Adrenal gland (tissue), 12 donors: Measurements from ENCODE around the gene SCARB1. TPM values are rescaled to one million over a fixed set of nuclear protein-coding genes. Genes with fewer than 3 reads are reported as not detected.
A peak's percentile ranks its signal among the peaks of the same experiment; 100 is the strongest.

ENCODE experiments used
- DNase-seq, 7 donors: peaks; one replicate each; pipeline ENCODE4 v3.0.0-alpha.2; 2019 to 2020
- H3K27ac ChIP-seq, 5 donors: fragments of 200-600 bp; sonication (generic) in 4 of 5; 1 replicate in 3 of 5; 2 replicates in 2 of 5; pipeline versions ENCODE4 v1.5.1 to v1.8.0; 2016 to 2020; ENCODE audit warnings: mild to moderate bottlenecking in 1 of 5
- H3K27me3 ChIP-seq: fragments of 200-600 bp; 2 replicates; pipeline ENCODE4 v1.8.0; 2021
- H3K36me3 ChIP-seq, 2 donors: fragments of 200-600 bp; replicated peaks in 1 of 2; 1 replicate in 1 of 2; 2 replicates in 1 of 2; pipeline versions ENCODE4 v1.5.1 to v1.8.0; 2018 to 2022
- H3K4me1 ChIP-seq, 2 donors: fragments of 200-600 bp; replicated peaks in 1 of 2; 1 replicate in 1 of 2; 2 replicates in 1 of 2; pipeline versions ENCODE4 v1.5.1 to v1.8.0; 2018 to 2021
- H3K4me3 ChIP-seq, 4 donors: fragments of 200-600 bp; sonication (generic) in 3 of 4; one replicate each; pipeline ENCODE4 v1.5.1; 2016 to 2018
- H3K9me3 ChIP-seq, 3 donors: fragments of 200-600 bp; sonication (generic) in 1 of 3; replicated peaks in 1 of 3; 1 replicate in 2 of 3; 2 replicates in 1 of 3; pipeline versions ENCODE4 v1.5.1 to v1.8.0; 2016 to 2021
- POLR2A ChIP-seq, 2 donors: fragments of 450-650 bp; IDR thresholded peaks; one replicate each; pipeline ENCODE4 v1.6.1; 2017; ENCODE audit warnings: antibody characterized with exemption in 2 of 2, mild to moderate bottlenecking in 2 of 2, moderate library complexity in 1 of 2
- WGBS, 4 donors: extraction: QIAGEN DNeasy Blood & Tissue Kit in 2 of 4; methylation state at CpG; one replicate each; pipeline versions ENCODE4 v1.1.5 to v1.1.7; 2013 to 2017; 5-methylcytosine and 5-hydroxymethylcytosine counted together
- intact Hi-C, 2 donors: fragments of 100-400 bp; cut with DNase I; formaldehyde crosslinking; loops; one replicate each; pipeline versions ENCODE4 v1.14.1 to v1.15.0; 2022 to 2023
- polyA plus RNA-seq, 3 donors: library from polyadenylated mRNA; stranded (reverse); fragments of 200-250 nt in 2 of 3; fragments of 350-450 nt in 1 of 3; fragmentation: Illumina TruSeq in 1 of 3; extraction: RNeasy Lipid Tissue Mini Kit (QIAGEN cat#74804) in 1 of 3; gene quantifications; one replicate each; pipeline ENCODE4 v1.2.3, GENCODE V29; 2013 to 2014
- total RNA-seq, 9 donors: library from RNA; depleted of rRNA in 4 of 9; stranded (reverse); fragments of >200 nt in 4 of 9; fragments of 120-200 nt in 1 of 9; fragmentation: NEBNext Ultra II Directional in 1 of 9; extraction: Animal tissue kit (Norgen Biotek cat#: 25700) in 1 of 9; gene quantifications; one replicate each; pipeline versions ENCODE4 v1.1.0 to v1.2.4, GENCODE V29; 2013 to 2023
- TF ChIP-seq, protein P1 (sequence below), 6 experiments: fragments of 450-650 bp in 4 of 6; fragments of 200-600 bp in 2 of 6; sonication (generic) in 1 of 6; IDR thresholded peaks; 1 replicate in 5 of 6; 2 replicates in 1 of 6; pipeline versions ENCODE4 v1.5.1 to v1.8.0; 2016 to 2021; ENCODE audit warnings: antibody characterized with exemption in 6 of 6, mild to moderate bottlenecking in 2 of 6, moderate library complexity in 1 of 6
- donor health status: healthy with polysubstance abuse.
- donor health status: Bipolar disorder and iron deficiency.
- donor health status: DM: yes; HTN: yes; CAD: no.
- donor health status: DM: no; HTN: no; CAD: no.
- donor health status: DM: no; HTN: no; CAD: no.
- donor health status: DM: yes; HTN: yes; CAD: no.

Gene SCARB1
- total and polyA plus RNA-seq, 12 donors: 213 to 8,580 (median 1,325) TPM

DNA sequence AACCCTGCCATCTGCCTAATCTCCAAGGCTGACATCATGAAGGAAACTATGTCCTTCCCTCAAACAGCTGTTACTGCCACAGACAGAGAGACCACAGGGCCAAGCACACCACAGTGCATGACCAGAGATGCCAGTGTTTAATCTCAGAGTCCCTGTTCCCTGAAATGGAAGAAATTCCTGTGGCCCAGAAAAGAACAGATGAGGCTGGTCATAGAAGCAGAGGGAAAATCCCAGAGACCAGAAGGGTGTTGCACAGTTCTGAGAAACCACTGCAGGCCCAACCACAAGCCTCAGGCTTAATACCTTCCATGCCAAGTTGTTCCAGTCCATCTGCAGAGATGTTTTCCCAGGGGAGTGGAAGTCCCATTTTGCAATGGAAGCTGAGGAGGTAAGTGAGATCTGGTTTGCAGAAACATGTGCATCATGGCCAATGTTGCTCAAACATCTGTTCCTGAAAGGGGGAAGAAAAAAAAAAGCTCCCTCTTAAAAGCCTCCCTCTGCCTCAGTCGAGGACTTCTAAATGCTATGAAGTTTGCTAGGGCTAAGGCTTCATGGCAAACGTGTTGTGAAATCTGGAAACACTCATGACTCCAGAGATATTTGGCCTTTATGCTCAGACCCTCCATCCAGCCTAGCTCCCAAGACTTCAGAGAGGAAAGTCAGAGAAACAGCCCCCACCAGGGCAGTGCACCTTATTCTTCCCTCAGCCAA lies 98.6 kb downstream of the SCARB1 start:
- TF ChIP-seq POLR2A (IDR thresholded peaks at IDR 0.05): no peak
- TF ChIP-seq, protein P1, sequence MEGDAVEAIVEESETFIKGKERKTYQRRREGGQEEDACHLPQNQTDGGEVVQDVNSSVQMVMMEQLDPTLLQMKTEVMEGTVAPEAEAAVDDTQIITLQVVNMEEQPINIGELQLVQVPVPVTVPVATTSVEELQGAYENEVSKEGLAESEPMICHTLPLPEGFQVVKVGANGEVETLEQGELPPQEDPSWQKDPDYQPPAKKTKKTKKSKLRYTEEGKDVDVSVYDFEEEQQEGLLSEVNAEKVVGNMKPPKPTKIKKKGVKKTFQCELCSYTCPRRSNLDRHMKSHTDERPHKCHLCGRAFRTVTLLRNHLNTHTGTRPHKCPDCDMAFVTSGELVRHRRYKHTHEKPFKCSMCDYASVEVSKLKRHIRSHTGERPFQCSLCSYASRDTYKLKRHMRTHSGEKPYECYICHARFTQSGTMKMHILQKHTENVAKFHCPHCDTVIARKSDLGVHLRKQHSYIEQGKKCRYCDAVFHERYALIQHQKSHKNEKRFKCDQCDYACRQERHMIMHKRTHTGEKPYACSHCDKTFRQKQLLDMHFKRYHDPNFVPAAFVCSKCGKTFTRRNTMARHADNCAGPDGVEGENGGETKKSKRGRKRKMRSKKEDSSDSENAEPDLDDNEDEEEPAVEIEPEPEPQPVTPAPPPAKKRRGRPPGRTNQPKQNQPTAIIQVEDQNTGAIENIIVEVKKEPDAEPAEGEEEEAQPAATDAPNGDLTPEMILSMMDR (IDR thresholded peaks at IDR 0.05): no peak
- H3K4me3 ChIP-seq: no peak overlapping the region
- H3K36me3 ChIP-seq: no peaks in the 10 kb centered on the region
- intact Hi-C loops: loop anchor here (5.0 to 10.0 kb wide), 5 partner anchors 80 to 730 kb away; partner anchors contain the start of gene NCOR2 (in 2 of the 2)
- 57 to 96% (median 70%) methylated on average over 2 of the region's 2 CpGs for WGBS, 4 donors
- peak overlapping the region in 3 of 5 donors; percentile 23 to 82 (median 51) for H3K27ac ChIP-seq
- peaks cover 7 to 26% of the 10 kb centered on the region in 2 donors for H3K4me1 ChIP-seq
- H3K27me3 ChIP-seq: no peaks in the 10 kb centered on the region
- H3K9me3 ChIP-seq: peaks cover 0 to 7% (median 0%) of the 10 kb centered on the region in 3 donors
- DNase-seq: no peak

DNA sequence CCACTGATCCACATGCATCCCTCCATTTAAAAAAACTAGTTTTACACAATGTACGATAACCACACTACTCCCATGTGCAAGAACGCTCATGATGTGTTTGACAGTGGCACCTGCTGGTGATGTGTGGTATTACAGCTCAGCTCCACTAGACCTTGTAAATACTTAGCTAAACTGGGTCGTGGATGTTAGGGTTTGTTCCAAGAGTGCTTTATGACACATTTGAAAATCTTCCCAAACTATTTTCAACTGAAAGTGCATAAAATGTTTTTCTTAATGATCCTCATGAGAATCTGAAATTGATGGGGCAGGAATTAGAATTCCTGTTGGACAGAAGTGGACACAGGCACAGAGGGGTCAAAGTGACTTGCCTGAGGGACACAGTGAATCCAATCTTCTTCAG lies 99.2 kb downstream of the SCARB1 start:
- intact Hi-C loops: loop anchor here (10.0 kb wide), 3 partner anchors 80 to 730 kb away; no protein-coding TSS in a partner anchor
- 47 to 64% (median 55%) methylated on average over 3 of the region's 3 CpGs for WGBS, 4 donors
- peaks cover 7 to 32% of the 10 kb centered on the region in 2 donors for H3K4me1 ChIP-seq
- TF ChIP-seq, protein P1 (IDR thresholded peaks at IDR 0.05): peak; percentile 63 to 87 (median 76)
- no peak for TF ChIP-seq POLR2A (IDR thresholded peaks at IDR 0.05)
- no peaks in the 10 kb centered on the region for H3K36me3 ChIP-seq
- peak in 4 of 7 donors; percentile 33 to 89 (median 66) for DNase-seq
- H3K9me3 ChIP-seq: peaks cover 0 to 7% (median 0%) of the 10 kb centered on the region in 3 donors
- H3K27ac ChIP-seq: peak overlapping the region in 3 of 5 donors; percentile 23 to 71 (median 51)
- no peak overlapping the region for H3K4me3 ChIP-seq
- H3K27me3 ChIP-seq: no peaks in the 10 kb centered on the region

DNA sequence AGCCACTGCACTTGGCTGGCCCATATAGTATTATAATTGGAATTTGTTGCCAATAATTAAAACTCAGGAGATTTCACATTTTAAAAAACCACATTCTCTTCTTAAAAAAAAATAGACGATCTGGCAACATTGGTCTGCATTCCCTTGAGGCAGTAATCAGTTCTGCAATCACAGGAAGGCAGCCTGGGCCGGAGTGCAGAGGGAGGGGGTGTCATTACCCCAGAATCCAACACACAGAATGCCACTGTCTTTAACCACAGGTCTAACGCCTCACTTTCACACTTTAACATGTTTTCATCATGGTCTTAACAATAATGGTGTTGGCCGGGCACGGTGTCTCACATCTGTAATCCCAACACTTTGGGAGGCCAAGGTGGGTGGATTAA lies 100.1 kb downstream of the SCARB1 start:
- Histone ChIP-seq H3K36me3 (no peaks in the 10 kb centered on the region), H3K27ac (peak overlapping the region in 1 of 5 donors; percentile 71), H3K4me3 (no peak overlapping the region), H3K4me1 (peaks cover 7 to 40% of the 10 kb centered on the region in 2 donors), H3K27me3 (no peaks in the 10 kb centered on the region), H3K9me3 (peaks cover 0 to 7% (median 0%) of the 10 kb centered on the region in 3 donors)
- DNase-seq: no peak
- WGBS, 4 donors: 67 to 78% (median 77%) methylated on average over 5 of the region's 5 CpGs
- intact Hi-C loops: loop anchor here (10.0 kb wide), 3 partner anchors 79 to 729 kb away; no protein-coding TSS in a partner anchor
- no peak for TF ChIP-seq POLR2A (IDR thresholded peaks at IDR 0.05)
- TF ChIP-seq, protein P1 (IDR thresholded peaks at IDR 0.05): no peak

DNA sequence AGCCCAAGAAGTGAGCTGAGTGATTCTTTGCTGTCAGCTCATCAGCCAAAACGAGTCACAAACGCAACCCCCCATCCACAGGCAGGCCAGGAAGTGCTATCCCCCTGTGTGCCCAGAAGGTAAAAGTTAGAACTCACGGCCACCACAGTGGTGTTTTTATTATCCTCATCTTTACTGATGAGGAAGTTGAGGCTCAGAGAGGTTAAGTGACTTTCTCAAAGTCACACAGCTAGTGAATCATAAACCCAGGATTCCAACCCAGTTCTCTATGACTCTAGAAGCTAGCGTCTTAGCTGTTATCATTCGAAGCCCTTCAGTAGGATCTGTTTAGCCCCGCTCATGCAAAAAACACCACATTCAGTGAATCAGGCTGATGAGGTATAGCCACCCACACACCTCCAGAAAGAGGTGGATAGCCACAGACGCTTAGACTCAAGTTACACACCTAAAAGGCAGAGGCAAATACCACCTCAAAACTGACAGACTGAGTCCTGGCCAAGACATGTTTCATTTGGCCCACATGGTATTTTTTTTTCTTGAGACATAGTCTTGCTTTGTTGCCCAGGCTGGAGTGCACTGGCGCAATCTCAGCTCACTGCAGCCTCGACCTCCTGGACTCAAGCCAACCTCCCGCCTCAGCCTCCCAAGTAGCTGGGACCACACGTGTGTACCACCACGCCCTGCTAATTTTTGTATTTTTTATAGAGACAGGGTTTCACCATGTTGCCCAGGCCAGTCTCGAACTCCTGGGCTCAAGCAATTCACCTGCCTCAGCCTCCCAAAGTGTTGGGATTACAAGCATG lies 100.7 kb downstream of the SCARB1 start:
- no peak for TF ChIP-seq POLR2A (IDR thresholded peaks at IDR 0.05)
- TF ChIP-seq, protein P1 (IDR thresholded peaks at IDR 0.05): no peak
- 70 to 85% (median 77%) methylated on average over 11 to 13 of the region's 13 CpGs for WGBS, 4 donors
- intact Hi-C loops: loop anchor here (10.0 kb wide), 3 partner anchors 78 to 728 kb away; no protein-coding TSS in a partner anchor
- Histone ChIP-seq H3K27me3 (no peaks in the 10 kb centered on the region), H3K4me3 (no peak overlapping the region), H3K27ac (no peak overlapping the region), H3K4me1 (peaks cover 7 to 46% of the 10 kb centered on the region in 2 donors), H3K9me3 (peaks cover 0 to 7% (median 0%) of the 10 kb centered on the region in 3 donors), H3K36me3 (no peaks in the 10 kb centered on the region)
- no peak for DNase-seq
